GM21526 (cell line): ENCODE results near the gene NKD2.
"Not testable (repeated sequence)": the region's sequence is repeated elsewhere in the genome, so short reads cannot be mapped to it uniquely, and the experiment has no call there.

Experiments
- ATAC-seq: cut with Tn5 transposase; IDR thresholded peaks from one replicate; pipeline ENCODE4 v1.9.1; 2021; ENCODE audit warnings: moderate library complexity; ENCODE audit not compliant: unreplicated experiment, low FRiP score

Gene NKD2

GRCh38 chr5:1083026-1083425 lies 74.4 kb downstream of the NKD2 start:
- not testable (repeated sequence) for ATAC-seq

GRCh38 chr5:1083823-1084605 lies 75.4 kb downstream of the NKD2 start:
- no peak for ATAC-seq

- ATAC-seq = no peak
Observed at GRCh38 chr5:1085391-1085790, 76.8 kb downstream of the NKD2 start.

DNA sequence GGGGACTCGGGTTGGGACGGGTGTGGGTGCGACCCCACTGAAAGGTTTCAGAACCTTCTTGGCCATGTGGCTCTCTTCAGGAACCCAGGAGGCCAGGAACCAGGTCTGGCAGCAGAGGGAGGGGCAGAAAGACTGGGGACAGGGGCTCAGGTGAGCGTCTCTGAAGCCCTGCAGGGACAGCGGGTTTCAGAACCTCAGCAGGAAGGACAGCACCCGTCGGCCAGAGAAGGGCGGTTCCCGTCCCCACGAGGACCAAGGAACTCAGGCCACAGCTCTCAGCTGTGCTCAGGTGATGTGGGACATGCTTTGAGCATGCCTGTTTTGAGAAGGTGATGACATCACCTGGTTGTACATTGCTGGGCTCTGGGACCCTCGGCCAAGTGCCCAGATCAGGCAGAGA lies 77.5 kb downstream of the NKD2 start:
- ATAC-seq = no peak

GRCh38 chr5:1086871-1087270 lies 78.3 kb downstream of the NKD2 start:
- no peak for ATAC-seq

DNA sequence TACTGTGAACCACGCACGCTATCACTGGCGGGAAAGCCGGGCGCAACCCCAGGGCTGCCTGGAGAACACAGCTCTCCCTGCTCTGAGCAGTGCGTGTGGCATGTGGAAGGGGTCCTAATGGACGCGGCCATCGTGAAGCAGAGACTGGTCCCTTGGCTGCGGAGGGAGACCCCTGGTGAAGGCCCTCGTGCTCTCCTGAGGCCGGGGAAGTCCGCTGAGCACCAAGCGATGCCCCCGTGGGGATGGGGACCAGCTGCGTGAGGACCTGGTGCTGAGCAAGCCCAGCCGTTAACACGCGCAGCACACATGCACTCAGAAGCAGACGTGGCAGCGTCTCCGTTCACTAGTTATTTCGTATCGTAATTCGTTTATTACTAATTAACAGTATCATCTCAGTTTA lies 78.8 kb downstream of the NKD2 start:
- no peak for ATAC-seq

- ATAC-seq = no peak
Observed at GRCh38 chr5:1088031-1088430, 79.4 kb downstream of the NKD2 start.
